SK-N-SH treated with all-trans-retinoic acid at 6 μM for 48 hours (cell line): ENCODE measurements around the gene PPM1K.

ENCODE experiments used
- ATAC-seq: fragments of 200-7000 bp; cut with Tn5 transposase; 3 replicates; pipeline ENCODE4 v1.9.1; 2020; ENCODE audit warnings: mild to moderate bottlenecking, moderate library complexity
- ARNTL ChIP-seq: fragments of 450-650 bp; formaldehyde crosslinking; IDR thresholded peaks from 2 replicates; pipeline ENCODE4 v1.5.0; 2020; ENCODE audit warnings: low read depth, mild to moderate bottlenecking, moderate library complexity, borderline replicate concordance
- BACH2 ChIP-seq: fragments of 250-450 bp; sonication (Bioruptor Pico); IDR thresholded peaks from 2 replicates; pipeline ENCODE4 v1.9.0; 2021; ENCODE audit warnings: mild to moderate bottlenecking, borderline replicate concordance
- CREB5 ChIP-seq: fragments of 250-450 bp; sonication (Bioruptor Pico); IDR thresholded peaks from 2 replicates; pipeline ENCODE4 v1.5.1; 2020; ENCODE audit warnings: low read depth, mild to moderate bottlenecking, moderate library complexity
- CSDC2 ChIP-seq: fragments of 250-450 bp; sonication (Bioruptor Pico); IDR thresholded peaks from 2 replicates; pipeline ENCODE4 v1.5.0; 2020; ENCODE audit warnings: mild to moderate bottlenecking, moderate library complexity
- CSRNP3 ChIP-seq: fragments of 250-450 bp; sonication (Bioruptor Pico); IDR thresholded peaks from 2 replicates; pipeline ENCODE4 v1.5.1; 2021; ENCODE audit warnings: mild to moderate bottlenecking, moderate library complexity
- GLIS3 ChIP-seq: fragments of 250-450 bp; sonication (Bioruptor Pico); IDR thresholded peaks from 2 replicates; pipeline ENCODE4 v1.5.0; 2020; ENCODE audit warnings: mild to moderate bottlenecking, moderate library complexity
- OSR1 ChIP-seq: fragments of 250-450 bp; sonication (Bioruptor Pico); IDR thresholded peaks from 2 replicates; pipeline ENCODE4 v1.8.0; 2022; ENCODE audit warnings: moderate library complexity, mild to moderate bottlenecking, inconsistent platforms
- PPARA ChIP-seq: fragments of 250-450 bp; sonication (Bioruptor Pico); IDR thresholded peaks from 2 replicates; pipeline ENCODE4 v1.5.0; 2020; ENCODE audit warnings: mild to moderate bottlenecking, borderline replicate concordance
- RARB ChIP-seq: fragments of 250-450 bp; sonication (Bioruptor Pico); IDR thresholded peaks from 2 replicates; pipeline ENCODE4 v1.8.0; 2021; ENCODE audit warnings: mild to moderate bottlenecking, moderate library complexity
- SNAI2 ChIP-seq: fragments of 250-450 bp; sonication (Bioruptor Pico); IDR thresholded peaks from 2 replicates; pipeline ENCODE4 v1.5.0; 2020; ENCODE audit warnings: mild to moderate bottlenecking, moderate library complexity
- TCF4 ChIP-seq: fragments of 250-450 bp; sonication (Bioruptor Pico); IDR thresholded peaks from 2 replicates; pipeline ENCODE4 v1.8.0; 2021; ENCODE audit warnings: mild to moderate bottlenecking, moderate library complexity, borderline replicate concordance
- TOX ChIP-seq: fragments of 250-450 bp; sonication (Bioruptor Pico); IDR thresholded peaks from 2 replicates; pipeline ENCODE4 v1.8.0; 2021; ENCODE audit warnings: mild to moderate bottlenecking, moderate library complexity, borderline replicate concordance
- TSHZ2 ChIP-seq: fragments of 250-450 bp; sonication (Bioruptor Pico); IDR thresholded peaks from 2 replicates; pipeline ENCODE4 v1.5.0; 2020; ENCODE audit warnings: mild to moderate bottlenecking, moderate library complexity
- ZC3H10 ChIP-seq: fragments of 250-450 bp; sonication (Bioruptor Pico); IDR thresholded peaks from 2 replicates; pipeline ENCODE4 v1.5.1; 2021; ENCODE audit warnings: mild to moderate bottlenecking, moderate library complexity
- ZFP3 ChIP-seq: fragments of 250-450 bp; sonication (Bioruptor Pico); IDR thresholded peaks from 2 replicates; pipeline ENCODE4 v1.5.0; 2020; ENCODE audit warnings: mild to moderate bottlenecking, moderate library complexity
- ZFP30 ChIP-seq: fragments of 450-650 bp; formaldehyde crosslinking; IDR thresholded peaks from 2 replicates; pipeline ENCODE4 v1.5.0; 2022; ENCODE audit warnings: mild to moderate bottlenecking, moderate library complexity
- ZNF565 ChIP-seq: fragments of 450-650 bp; formaldehyde crosslinking; conservative IDR thresholded peaks from 2 replicates; pipeline ENCODE4 v1.5.0; 2020; ENCODE audit warnings: low read depth, mild to moderate bottlenecking, moderate library complexity
- ZNF70 ChIP-seq: fragments of 450-650 bp; formaldehyde crosslinking; IDR thresholded peaks from 2 replicates; pipeline ENCODE4 v1.5.0; 2020; ENCODE audit warnings: mild to moderate bottlenecking, moderate library complexity
- ZNF8 ChIP-seq: fragments of 450-650 bp; formaldehyde crosslinking; IDR thresholded peaks from 2 replicates; pipeline ENCODE4 v1.5.0; 2020; ENCODE audit warnings: mild to moderate bottlenecking, moderate library complexity
- TF ChIP-seq, protein P1 (sequence below): fragments of 250-450 bp; sonication (Bioruptor Pico); IDR thresholded peaks from 2 replicates; pipeline ENCODE4 v1.8.0; 2021; ENCODE audit warnings: low read depth, mild to moderate bottlenecking, moderate library complexity, borderline replicate concordance

Gene PPM1K

DNA sequence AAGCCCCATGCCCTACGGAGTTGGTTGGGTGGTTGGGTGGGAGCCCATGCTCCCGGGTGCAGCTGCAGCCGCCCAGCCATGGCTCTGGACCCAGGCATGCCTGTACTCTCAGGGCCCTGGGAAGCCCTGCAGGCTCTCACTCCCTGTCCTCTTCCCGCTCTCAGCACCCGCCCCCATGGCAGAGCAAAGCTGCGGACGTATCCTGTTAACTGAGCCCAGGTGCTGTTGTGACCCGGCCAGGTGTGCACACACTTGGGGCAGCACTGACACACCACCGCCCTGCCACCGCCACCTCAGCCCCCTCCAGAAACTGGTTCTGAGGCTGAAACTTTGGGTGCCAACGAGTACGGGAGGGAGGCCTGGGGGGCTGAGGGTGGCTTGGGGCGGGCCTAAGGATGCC is 40.3 kb downstream of the PPM1K start:
- TF ChIP-seq RARB (CRISPR knock-in tag) (no peak), SNAI2 (CRISPR knock-in tag) (no peak), ZNF8 (CRISPR knock-in tag) (no peak), ZFP30 (no peak), ZFP3 (CRISPR knock-in tag) (no peak), GLIS3 (CRISPR knock-in tag) (no peak), CREB5 (CRISPR knock-in tag) (no peak), BACH2 (no peak)
- ATAC-seq: no peak

- no peak for ATAC-seq
- TF ChIP-seq, protein P1, sequence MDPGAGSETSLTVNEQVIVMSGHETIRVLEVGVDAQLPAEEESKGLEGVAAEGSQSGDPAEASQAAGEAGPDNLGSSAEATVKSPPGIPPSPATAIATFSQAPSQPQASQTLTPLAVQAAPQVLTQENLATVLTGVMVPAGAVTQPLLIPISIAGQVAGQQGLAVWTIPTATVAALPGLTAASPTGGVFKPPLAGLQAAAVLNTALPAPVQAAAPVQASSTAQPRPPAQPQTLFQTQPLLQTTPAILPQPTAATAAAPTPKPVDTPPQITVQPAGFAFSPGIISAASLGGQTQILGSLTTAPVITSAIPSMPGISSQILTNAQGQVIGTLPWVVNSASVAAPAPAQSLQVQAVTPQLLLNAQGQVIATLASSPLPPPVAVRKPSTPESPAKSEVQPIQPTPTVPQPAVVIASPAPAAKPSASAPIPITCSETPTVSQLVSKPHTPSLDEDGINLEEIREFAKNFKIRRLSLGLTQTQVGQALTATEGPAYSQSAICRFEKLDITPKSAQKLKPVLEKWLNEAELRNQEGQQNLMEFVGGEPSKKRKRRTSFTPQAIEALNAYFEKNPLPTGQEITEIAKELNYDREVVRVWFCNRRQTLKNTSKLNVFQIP (CRISPR knock-in tag): no peak
- TF ChIP-seq PPARA (CRISPR knock-in tag) (no peak), ZNF565 (CRISPR knock-in tag) (no peak), OSR1 (CRISPR knock-in tag) (no peak), ZC3H10 (CRISPR knock-in tag) (no peak), CSDC2 (CRISPR knock-in tag) (no peak), ZFP30 (no peak), GLIS3 (CRISPR knock-in tag) (no peak), TSHZ2 (CRISPR knock-in tag) (no peak), CREB5 (CRISPR knock-in tag) (no peak), BACH2 (no peak), ARNTL (CRISPR knock-in tag) (no peak), ZNF70 (CRISPR knock-in tag) (no peak), TOX (no peak), CSRNP3 (CRISPR knock-in tag) (no peak)
Measured at GRCh38 chr4:88242144-88242543, 42.2 kb downstream of the PPM1K start.

GRCh38 chr4:88240297-88240714 is 44.1 kb downstream of the PPM1K start:
- no peak for ATAC-seq
- TF ChIP-seq CSRNP3 (CRISPR knock-in tag): no peak
- no peak for TF ChIP-seq ARNTL (CRISPR knock-in tag)
- TF ChIP-seq ZNF8 (CRISPR knock-in tag): no peak
- no peak for TF ChIP-seq PPARA (CRISPR knock-in tag)
- no peak for TF ChIP-seq ZNF70 (CRISPR knock-in tag)
- TF ChIP-seq CSDC2 (CRISPR knock-in tag): no peak
- TF ChIP-seq TSHZ2 (CRISPR knock-in tag): no peak
- no peak for TF ChIP-seq TCF4 (CRISPR knock-in tag)
- no peak for TF ChIP-seq TOX
- TF ChIP-seq, protein P1 (CRISPR knock-in tag): no peak
- no peak for TF ChIP-seq ZC3H10 (CRISPR knock-in tag)
- TF ChIP-seq ZFP30: no peak
- no peak for TF ChIP-seq CREB5 (CRISPR knock-in tag)
